DMS153 (cell line): ENCODE data around the gene NT5C3B.
"Not testable (repeated sequence)": the region's sequence is repeated elsewhere in the genome, so short reads cannot be mapped to it uniquely, and the experiment has no call there.

Experiments used
- DNase-seq: peaks from one replicate; lab custom pipeline; 2025; lab: John Stamatoyannopoulos, UW

NT5C3B gene

DNA sequence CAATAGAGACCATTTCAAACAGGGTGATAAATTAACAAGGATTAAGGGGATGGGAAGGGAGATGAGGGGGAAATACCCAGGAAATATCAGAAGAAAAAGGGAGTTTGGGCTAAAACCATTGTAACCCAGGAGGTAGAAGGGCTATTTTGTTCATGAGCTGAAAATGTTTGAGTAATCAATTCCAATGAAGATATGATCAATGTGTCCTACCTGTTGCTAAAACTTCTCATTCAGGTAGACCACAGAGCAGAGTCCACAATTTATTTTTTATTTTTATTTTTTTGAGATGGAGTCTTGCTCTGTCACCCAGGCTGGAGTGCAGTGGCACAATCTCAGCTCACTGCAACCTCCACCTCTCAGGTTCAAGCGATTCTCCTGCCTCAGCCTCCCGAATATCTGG lies 3.4 kb upstream of the NT5C3B start:
- DNase-seq, result not testable (repeated sequence)

GRCh38 chr17:41837761-41838538 lies 1.9 kb upstream of the NT5C3B start, which contains the start of gene KLHL10:
Gene KLHL10 (plus strand): TSS chr17:41837825. CDS start chr17:41837933, 108 bp downstream.
- DNase-seq, result no peak

DNA sequence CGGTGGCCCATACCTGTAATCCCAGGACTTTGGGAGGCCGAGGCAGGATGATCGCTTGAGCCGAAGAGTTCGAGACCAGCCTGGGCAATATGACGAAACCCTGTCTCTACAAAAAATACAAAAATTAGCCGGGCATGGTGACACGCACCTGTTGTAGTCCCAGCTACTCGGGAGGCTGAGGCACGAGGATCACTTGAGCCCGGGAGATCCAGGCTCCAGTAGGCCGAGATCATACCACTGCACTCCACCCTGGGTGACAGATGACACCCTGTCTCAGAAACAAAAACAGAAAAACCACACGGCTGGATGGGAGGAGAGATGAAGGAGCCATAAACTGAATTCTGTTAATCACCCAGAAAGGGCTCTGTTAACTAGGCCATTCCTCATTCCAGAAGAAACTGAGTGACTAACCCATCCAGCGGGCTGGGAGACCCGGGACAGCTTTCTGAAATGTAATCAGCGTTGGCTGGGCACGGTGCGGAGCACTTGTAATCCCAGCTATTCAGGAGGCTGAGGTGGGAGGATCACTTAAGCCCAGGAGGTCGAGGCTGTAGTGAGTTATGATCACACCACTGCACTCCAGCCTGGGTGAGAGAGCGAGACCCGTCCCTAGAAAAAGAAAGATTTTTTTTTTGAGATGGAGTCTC lies 641 bp upstream of the NT5C3B start:
- no peak for DNase-seq

DNA sequence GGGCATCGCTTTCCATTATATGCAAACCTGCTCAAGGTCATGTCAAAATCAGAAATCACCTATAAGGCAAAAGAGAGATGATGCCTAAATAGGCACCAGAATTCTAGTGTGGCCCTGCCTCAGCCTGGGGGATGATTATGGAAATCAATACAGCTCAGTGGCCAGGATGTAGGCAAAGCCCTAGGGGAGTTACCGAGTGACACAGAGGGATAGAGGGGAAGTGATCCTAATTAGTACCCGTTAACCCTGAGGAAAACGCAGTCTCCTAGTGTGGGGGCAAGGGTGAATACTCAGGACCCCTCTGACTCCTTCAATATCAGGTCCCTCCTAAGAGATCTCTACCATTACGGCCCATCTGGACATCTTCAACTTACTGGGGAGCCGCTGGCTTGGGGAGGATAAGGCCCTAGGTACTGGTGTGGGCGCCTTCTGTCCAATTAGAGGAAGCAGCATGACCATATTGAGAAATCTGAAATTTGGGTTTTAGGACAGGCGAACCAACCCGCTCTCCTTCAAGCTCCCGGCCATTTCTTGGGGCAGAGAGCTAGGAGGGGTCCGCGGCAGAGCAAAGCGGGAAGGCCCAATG lies 725 bp downstream of the NT5C3B start:
- DNase-seq, result no peak

DNA sequence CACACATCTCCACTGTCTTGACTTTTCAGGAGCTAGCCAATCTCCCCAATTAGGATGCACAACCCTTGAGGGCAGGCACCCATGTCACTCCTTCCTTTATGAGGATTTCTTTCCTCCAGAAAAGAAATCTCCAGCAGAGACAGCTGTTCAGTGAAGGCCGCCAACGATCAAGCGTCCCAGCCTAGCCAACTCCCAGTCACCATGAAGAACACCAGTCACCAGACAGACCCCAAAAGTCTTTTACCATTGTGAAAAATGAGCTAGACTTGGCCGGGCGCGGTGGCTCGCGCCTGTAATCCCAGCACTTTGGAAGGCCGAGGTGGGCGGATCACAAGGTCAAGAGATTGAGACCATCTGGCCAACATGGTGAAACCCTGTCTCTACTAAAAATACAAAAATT lies 6.1 kb downstream of the NT5C3B start:
- not testable (repeated sequence) for DNase-seq

DNA sequence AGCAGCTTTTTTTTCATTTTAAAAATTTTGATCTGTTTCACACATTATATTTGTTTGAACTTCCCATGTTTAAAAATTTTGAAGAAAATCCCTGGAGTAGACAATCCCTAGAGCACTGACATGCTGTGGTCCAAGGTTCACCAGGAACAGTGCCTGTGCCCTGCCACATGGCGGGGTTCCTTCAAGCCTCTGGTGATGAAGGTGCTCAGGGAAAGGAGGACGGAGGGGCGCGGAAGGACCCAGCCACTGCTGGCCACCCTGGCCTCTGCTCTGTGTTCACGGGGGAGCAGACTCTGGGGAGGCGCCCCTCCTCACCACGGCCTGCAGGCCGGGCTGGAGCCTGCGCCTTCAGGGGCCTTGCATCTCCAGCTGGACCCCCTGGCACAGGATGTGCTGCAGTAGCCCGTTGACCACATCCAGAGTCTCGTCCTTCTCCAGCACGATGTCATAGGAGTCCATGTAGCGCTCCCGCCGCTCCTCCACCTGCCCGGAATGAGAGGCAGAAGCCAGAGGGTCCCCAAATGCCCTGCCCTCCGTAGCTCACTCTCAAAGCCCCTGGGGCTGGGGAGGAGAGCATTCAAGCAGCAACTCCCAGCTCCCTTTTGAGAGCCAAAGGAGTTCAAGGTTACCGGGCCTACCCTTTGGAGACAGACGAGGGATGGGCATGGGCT lies 10.7 kb downstream of the NT5C3B start:
- DNase-seq, result no peak

DNA sequence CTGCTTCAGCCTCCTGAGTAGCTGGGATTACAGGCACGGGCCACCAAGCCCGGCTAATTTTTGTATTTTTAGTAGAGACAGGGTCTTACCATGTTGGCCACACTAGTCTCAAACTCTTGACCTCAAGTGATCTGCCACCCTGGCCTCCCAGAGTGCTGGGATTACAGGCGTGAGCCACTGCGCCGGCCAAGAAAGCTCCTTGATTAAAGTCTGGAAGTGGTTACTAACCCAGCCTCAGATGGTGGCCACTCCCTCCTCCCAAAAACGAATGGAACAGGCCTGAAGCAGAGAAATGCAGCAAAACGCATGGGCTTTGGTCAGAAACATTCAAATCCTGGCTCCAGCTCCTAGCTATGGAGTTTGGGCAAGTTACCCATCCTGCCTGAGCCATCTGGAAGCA lies 11.9 kb downstream of the NT5C3B start:
- no peak for DNase-seq

- no peak for DNase-seq
These were observed 12.5 kb downstream of the NT5C3B start for GRCh38 chr17:41823580-41823979.

- DNase-seq, result no peak
These were observed 12.9 kb downstream of the NT5C3B start for GRCh38 chr17:41823141-41823524.

- DNase-seq, result no peak
These were observed 13.6 kb downstream of the NT5C3B start for GRCh38 chr17:41822216-41823140.

- no peak for DNase-seq
These were observed 14.3 kb downstream of the NT5C3B start for GRCh38 chr17:41821776-41822175.

- DNase-seq, result no peak
These were observed 18.0 kb downstream of the NT5C3B start for GRCh38 chr17:41818024-41818423.

DNA sequence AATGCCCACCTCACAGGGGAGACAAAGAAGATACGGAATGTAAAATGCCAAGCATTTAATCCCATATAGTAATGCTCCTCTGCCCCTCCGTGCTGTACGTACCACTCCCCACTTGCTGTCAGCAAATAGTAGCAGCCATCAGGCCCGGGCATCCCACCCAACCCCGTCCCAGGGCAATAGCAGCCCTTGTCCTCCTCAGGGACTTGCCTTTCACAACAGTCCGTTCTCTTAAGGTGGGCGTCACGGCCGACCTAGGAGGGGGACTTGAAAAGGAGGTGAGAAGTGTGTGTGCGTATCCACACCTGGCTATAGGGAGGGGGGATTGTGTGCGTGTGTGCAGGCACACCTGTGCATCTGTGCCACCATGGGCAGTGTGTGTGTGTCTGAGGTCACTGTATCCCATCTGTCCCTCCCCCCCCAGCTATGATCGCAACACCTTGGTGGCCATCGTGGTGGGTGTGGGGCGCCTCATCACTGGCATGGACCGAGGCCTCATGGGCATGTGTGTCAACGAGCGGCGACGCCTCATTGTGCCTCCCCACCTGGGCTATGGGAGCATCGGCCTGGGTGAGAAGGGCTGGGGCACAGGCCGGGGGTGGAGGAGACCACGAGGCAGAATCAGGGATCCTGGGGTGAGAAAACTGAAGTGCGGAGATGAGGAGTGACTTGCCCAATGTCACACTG lies 19.3 kb downstream of the NT5C3B start:
- DNase-seq, result no peak

DNA sequence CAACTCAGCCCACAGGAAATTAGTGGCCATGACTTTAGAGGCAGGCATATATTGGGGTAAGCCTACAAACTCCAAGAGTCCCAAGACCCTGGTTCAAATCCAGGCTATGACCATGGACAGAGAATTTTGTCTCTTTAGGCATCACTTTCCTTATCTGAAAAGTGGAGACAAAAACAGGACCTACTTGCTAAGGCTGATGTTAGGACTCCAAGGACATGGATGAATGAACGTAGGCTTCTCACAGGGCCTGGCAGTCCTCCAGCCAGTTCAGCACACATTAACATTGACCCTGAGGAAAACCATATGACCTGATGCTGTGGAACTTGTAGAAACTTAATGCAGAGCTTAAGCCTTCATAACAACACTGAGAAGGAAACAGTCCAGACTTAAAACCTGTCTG lies 21.8 kb downstream of the NT5C3B start:
- no peak for DNase-seq

DNA sequence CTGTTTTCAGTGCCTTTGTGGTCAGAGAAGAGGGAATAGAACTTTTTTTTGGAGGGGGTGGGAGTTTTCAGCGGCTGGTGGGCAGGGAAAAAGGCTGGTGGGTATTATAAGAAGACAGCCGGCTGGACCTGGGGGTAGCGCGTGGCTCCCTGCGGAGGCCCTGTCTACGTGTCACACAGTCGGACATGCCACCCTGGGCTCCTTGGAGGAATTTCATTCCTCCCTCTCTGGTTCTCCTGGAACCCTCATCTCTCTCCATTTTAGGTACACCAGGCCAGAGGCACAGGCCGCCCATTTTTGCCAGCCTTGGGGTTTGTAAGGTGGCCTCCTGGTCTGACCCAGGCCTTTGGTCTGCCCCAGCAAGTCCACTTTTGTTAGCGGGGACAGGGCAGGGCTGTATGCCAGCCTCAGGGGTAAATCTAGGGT lies 22.3 kb downstream of the NT5C3B start:
- no peak for DNase-seq

DNA sequence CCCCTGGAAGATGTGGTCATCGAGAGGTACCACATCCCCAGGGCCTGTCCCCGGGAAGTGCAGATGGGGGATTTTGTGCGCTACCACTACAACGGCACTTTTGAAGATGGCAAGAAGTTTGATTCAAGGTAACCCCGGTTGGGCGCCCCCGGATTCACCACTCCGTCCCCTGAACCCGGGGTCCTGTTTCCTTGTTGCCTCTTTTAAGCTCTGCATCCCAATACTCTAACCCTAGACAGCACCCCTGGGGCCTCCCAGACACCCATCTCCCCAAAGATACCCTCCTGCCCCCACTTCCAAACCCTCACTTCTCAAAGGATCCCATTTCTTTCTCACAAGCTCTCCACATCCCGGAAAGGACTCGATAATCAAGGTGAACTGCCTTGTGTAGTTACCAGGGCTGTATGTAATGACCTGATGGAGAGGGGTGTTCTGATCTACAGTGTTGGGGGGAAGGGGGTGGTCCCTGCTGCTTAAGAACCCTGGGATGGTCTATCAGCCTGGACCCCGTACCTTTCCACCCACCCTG lies 22.8 kb downstream of the NT5C3B start:
- DNase-seq, result no peak

DNA sequence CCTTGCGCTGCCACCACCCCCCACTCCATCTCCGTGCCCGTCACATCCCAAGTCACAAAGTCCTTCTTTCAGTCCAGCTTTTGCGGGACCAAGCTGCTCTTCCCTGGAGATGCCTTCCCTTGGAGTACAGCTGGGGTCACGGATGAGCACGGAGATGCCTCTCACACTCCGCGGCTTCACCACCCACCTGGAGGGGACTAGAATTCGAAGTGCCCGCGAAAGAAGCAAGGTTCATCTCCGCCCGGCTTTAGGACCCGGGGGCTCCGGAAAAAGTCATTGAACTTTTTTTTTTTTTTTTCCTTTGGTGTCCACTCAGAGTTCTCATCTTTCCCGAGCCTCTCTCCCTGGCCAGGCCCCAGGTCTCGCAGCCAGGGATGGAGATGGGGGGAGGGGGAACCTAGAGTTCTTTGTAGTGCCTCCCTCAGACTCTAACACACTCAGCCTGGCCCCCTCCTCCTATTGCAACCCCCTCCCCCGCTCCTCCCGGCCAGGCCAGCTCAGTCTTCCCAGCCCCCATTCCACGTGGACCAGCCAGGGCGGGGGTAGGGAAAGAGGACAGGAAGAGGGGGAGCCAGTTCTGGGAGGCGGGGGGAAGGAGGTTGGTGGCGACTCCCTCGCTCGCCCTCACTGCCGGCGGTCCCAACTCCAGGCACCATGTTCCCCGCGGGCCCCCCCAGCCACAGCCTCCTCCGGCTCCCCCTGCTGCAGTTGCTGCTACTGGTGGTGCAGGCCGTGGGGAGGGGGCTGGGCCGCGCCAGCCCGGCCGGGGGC lies 23.5 kb downstream of the NT5C3B start, which contains the start of gene FKBP10:
Gene FKBP10, plus strand, starts transcription at position 624 of the 771 bp plus-strand sequence. Its CDS starts 31 bp downstream, at position 655.
- peak; percentile 5 for DNase-seq

- DNase-seq, result peak; percentile 24
These were observed 24.3 kb downstream of the NT5C3B start, which contains the start of gene P3H4 for GRCh38 chr17:41811549-41812380. Gene P3H4 (minus strand): TSS chr17:41811949. CDS start chr17:41811915, 34 bp downstream.
